Adrenal gland (tissue), 19 donors: Measurements from ENCODE around the gene AHSP. TPM values are rescaled to one million over a fixed set of nuclear protein-coding genes. Genes with fewer than 3 reads are reported as not detected.

Source experiments
- DNase-seq, 7 donors: peaks; one replicate each; pipeline ENCODE4 v3.0.0-alpha.2; 2019 to 2020
- H3K27ac ChIP-seq, 5 donors: fragments of 200-600 bp; sonication (generic) in 4 of 5; 1 replicate in 3 of 5; 2 replicates in 2 of 5; pipeline versions ENCODE4 v1.5.1 to v1.8.0; 2016 to 2020; ENCODE audit warnings: mild to moderate bottlenecking in 1 of 5
- H3K27me3 ChIP-seq: fragments of 200-600 bp; 2 replicates; pipeline ENCODE4 v1.8.0; 2021
- H3K36me3 ChIP-seq, 2 donors: fragments of 200-600 bp; replicated peaks in 1 of 2; 1 replicate in 1 of 2; 2 replicates in 1 of 2; pipeline versions ENCODE4 v1.5.1 to v1.8.0; 2018 to 2022
- H3K4me1 ChIP-seq, 2 donors: fragments of 200-600 bp; replicated peaks in 1 of 2; 1 replicate in 1 of 2; 2 replicates in 1 of 2; pipeline versions ENCODE4 v1.5.1 to v1.8.0; 2018 to 2021
- H3K4me3 ChIP-seq, 4 donors: fragments of 200-600 bp; sonication (generic) in 3 of 4; one replicate each; pipeline ENCODE4 v1.5.1; 2016 to 2018
- H3K9me3 ChIP-seq, 3 donors: fragments of 200-600 bp; sonication (generic) in 1 of 3; replicated peaks in 1 of 3; 1 replicate in 2 of 3; 2 replicates in 1 of 3; pipeline versions ENCODE4 v1.5.1 to v1.8.0; 2016 to 2021
- POLR2A ChIP-seq, 2 donors: fragments of 450-650 bp; IDR thresholded peaks; one replicate each; pipeline ENCODE4 v1.6.1; 2017; ENCODE audit warnings: antibody characterized with exemption in 2 of 2, mild to moderate bottlenecking in 2 of 2, moderate library complexity in 1 of 2
- WGBS, 4 donors: extraction: QIAGEN DNeasy Blood & Tissue Kit in 2 of 4; methylation state at CpG; one replicate each; pipeline versions ENCODE4 v1.1.5 to v1.1.7; 2013 to 2017; 5-methylcytosine and 5-hydroxymethylcytosine counted together
- intact Hi-C, 2 donors: fragments of 100-400 bp; cut with DNase I; formaldehyde crosslinking; loops; one replicate each; pipeline versions ENCODE4 v1.14.1 to v1.15.0; 2022 to 2023
- long read RNA-seq, 10 donors: library from polyadenylated mRNA in 3 of 10; unstranded in 2 of 10; stranded (forward) in 1 of 10; transcript quantifications; one replicate each; pipeline ENCODE4 v2.0.0 and lab custom pipeline, GENCODE V29; 2021 to 2026
- polyA plus RNA-seq, 3 donors: library from polyadenylated mRNA; stranded (reverse); fragments of 200-250 nt in 2 of 3; fragments of 350-450 nt in 1 of 3; fragmentation: Illumina TruSeq in 1 of 3; extraction: RNeasy Lipid Tissue Mini Kit (QIAGEN cat#74804) in 1 of 3; gene quantifications; one replicate each; pipeline ENCODE4 v1.2.3, GENCODE V29; 2013 to 2014
- total RNA-seq, 9 donors: library from RNA; depleted of rRNA in 4 of 9; stranded (reverse); fragments of >200 nt in 4 of 9; fragments of 120-200 nt in 1 of 9; fragmentation: NEBNext Ultra II Directional in 1 of 9; extraction: Animal tissue kit (Norgen Biotek cat#: 25700) in 1 of 9; gene quantifications; one replicate each; pipeline versions ENCODE4 v1.1.0 to v1.2.4, GENCODE V29; 2013 to 2023
- TF ChIP-seq, protein P1 (sequence below), 6 experiments: fragments of 450-650 bp in 4 of 6; fragments of 200-600 bp in 2 of 6; sonication (generic) in 1 of 6; IDR thresholded peaks; 1 replicate in 5 of 6; 2 replicates in 1 of 6; pipeline versions ENCODE4 v1.5.1 to v1.8.0; 2016 to 2021; ENCODE audit warnings: antibody characterized with exemption in 6 of 6, mild to moderate bottlenecking in 2 of 6, moderate library complexity in 1 of 6
- donor health status: healthy with polysubstance abuse.
- donor health status: Bipolar disorder and iron deficiency.
- donor health status: DM: yes; HTN: yes; CAD: no.
- donor health status: DM: no; HTN: no; CAD: no.
- donor health status: DM: no; HTN: no; CAD: no.
- donor health status: DM: yes; HTN: yes; CAD: no.

Gene AHSP
- 10 to 100 TPM in 1 of 9 donors, not detected in 8; 35.0 TPM for total RNA-seq
- polyA plus RNA-seq = not detected
- long read RNA-seq, donor 1, transcript AHSP-201 (3 exons, 524 nt) = major isoform, 13 of 13 reads
- long read RNA-seq, donor 1, partial matches to known transcripts = 0 of 13 reads
- long read RNA-seq, donor 1, other reads (novel, unspliced or antisense) = 0 of 13 reads
- long read RNA-seq, donor 2, transcript AHSP-201 (3 exons, 524 nt) = major isoform, 14 of 14 reads
- long read RNA-seq, donor 2, partial matches to known transcripts = 0 of 14 reads
- long read RNA-seq, donor 2, other reads (novel, unspliced or antisense) = 0 of 14 reads
- long read RNA-seq, donor 3, transcript AHSP-201 (3 exons, 524 nt) = major isoform, 7 of 8 reads
- long read RNA-seq, donor 3, partial matches to known transcripts = 0 of 8 reads
- long read RNA-seq, donor 3, other reads (novel, unspliced or antisense) = 0 of 8 reads
- long read RNA-seq, donor 4 = 0 reads
- long read RNA-seq, donor 5 = 0 reads
- long read RNA-seq, donor 6 = 0 reads
- long read RNA-seq, donor 7, transcript AHSP-201 (3 exons, 524 nt) = major isoform, 5 of 5 reads
- long read RNA-seq, donor 7, partial matches to known transcripts = 0 of 5 reads
- long read RNA-seq, donor 7, other reads (novel, unspliced or antisense) = 0 of 5 reads
- long read RNA-seq, donor 8, transcript AHSP-201 (3 exons, 524 nt) = major isoform, 28 of 28 reads
- long read RNA-seq, donor 8, partial matches to known transcripts = 0 of 28 reads
- long read RNA-seq, donor 8, other reads (novel, unspliced or antisense) = 0 of 28 reads
- long read RNA-seq, donor 9, transcript AHSP-201 (3 exons, 524 nt) = major isoform, 5 of 5 reads
- long read RNA-seq, donor 9, partial matches to known transcripts = 0 of 5 reads
- long read RNA-seq, donor 9, other reads (novel, unspliced or antisense) = 0 of 5 reads
- long read RNA-seq, donor 10, transcript AHSP-201 (3 exons, 524 nt) = major isoform, 19 of 19 reads
- long read RNA-seq, donor 10, partial matches to known transcripts = 0 of 19 reads
- long read RNA-seq, donor 10, other reads (novel, unspliced or antisense) = 0 of 19 reads

GRCh38 chr16:31527734-31528274 is at the start of gene AHSP:
AHSP (plus strand) TSS chr16:31527900; CDS start chr16:31528140, 240 bp downstream.
- peaks cover 9% of the 10 kb centered on the region for H3K27me3 ChIP-seq
- no peak within 1 kb of the TSS for H3K4me3 ChIP-seq
- TF ChIP-seq, protein P1, sequence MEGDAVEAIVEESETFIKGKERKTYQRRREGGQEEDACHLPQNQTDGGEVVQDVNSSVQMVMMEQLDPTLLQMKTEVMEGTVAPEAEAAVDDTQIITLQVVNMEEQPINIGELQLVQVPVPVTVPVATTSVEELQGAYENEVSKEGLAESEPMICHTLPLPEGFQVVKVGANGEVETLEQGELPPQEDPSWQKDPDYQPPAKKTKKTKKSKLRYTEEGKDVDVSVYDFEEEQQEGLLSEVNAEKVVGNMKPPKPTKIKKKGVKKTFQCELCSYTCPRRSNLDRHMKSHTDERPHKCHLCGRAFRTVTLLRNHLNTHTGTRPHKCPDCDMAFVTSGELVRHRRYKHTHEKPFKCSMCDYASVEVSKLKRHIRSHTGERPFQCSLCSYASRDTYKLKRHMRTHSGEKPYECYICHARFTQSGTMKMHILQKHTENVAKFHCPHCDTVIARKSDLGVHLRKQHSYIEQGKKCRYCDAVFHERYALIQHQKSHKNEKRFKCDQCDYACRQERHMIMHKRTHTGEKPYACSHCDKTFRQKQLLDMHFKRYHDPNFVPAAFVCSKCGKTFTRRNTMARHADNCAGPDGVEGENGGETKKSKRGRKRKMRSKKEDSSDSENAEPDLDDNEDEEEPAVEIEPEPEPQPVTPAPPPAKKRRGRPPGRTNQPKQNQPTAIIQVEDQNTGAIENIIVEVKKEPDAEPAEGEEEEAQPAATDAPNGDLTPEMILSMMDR (IDR thresholded peaks at IDR 0.05) = no peak
- no peak for TF ChIP-seq POLR2A (IDR thresholded peaks at IDR 0.05)
- intact Hi-C loops = no loop called here
- H3K27ac ChIP-seq = no peak within 1 kb of the TSS
- no peaks in the 10 kb centered on the region for H3K4me1 ChIP-seq
- no peak for DNase-seq
- no peaks in the 10 kb centered on the region for H3K9me3 ChIP-seq
- H3K36me3 ChIP-seq = no peaks in the 10 kb centered on the region
- 43 to 55% (median 49%) methylated on average over 6 of the region's 6 CpGs for WGBS, 4 donors

DNA sequence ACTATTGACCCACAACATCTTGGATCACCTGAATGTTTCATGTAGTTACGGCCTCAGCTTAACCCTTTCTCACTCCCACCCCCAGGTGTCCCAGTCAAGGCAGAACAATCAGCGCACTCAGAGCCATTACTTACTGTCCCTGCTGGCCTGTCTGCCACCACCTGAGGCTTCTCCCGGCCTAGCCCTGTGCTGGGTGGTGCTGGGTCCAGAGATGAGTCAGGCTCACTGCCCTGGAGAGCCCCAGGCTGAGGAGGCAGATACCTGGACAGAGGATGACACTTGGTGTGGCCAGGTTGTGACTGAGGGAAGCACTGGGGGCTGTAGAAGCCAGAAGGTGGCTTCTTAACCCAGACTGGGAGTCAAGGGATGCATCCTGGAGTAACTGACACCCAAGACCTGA is 48.7 kb upstream of the AHSP start:
- no peak overlapping the region for H3K4me3 ChIP-seq
- peaks cover 0 to 17% of the 10 kb centered on the region in 2 donors for H3K36me3 ChIP-seq
- no peaks in the 10 kb centered on the region for H3K27me3 ChIP-seq
- H3K4me1 ChIP-seq = peaks cover 0 to 11% of the 10 kb centered on the region in 2 donors
- TF ChIP-seq, protein P1 (IDR thresholded peaks at IDR 0.05) = no peak
- no peak for TF ChIP-seq POLR2A (IDR thresholded peaks at IDR 0.05)
- WGBS, 4 donors = 83 to 90% (median 88%) methylated on average over 3 of the region's 3 CpGs
- no peak for DNase-seq
- H3K9me3 ChIP-seq = no peaks in the 10 kb centered on the region
- H3K27ac ChIP-seq = no peak overlapping the region
- intact Hi-C loops = loop anchor here in 1 of 2 donors (10.0 kb wide), 1 partner anchor 226 kb away; no protein-coding TSS in a partner anchor

DNA sequence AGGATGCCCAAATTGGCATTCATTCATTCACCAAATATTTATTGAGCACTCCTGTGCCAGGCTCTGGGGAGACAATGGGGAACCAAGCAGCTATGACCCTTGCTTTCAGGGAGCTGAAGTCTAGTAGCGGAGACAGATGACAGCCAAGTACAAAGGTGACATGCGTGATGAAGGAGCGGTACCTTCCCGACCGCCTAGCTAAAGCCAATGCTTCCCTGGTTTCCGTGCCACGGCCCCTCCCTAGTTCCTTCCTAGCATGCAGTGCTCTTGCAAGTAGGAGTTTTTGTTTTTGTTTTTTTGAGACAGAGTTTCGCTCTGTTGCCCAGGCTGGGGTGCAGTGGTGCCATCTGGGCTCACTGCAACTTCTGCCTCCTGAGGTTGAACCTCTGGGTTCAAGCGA is 47.9 kb upstream of the AHSP start:
- no peak for TF ChIP-seq POLR2A (IDR thresholded peaks at IDR 0.05)
- TF ChIP-seq, protein P1 (IDR thresholded peaks at IDR 0.05) = no peak
- Histone ChIP-seq H3K27me3 (no peaks in the 10 kb centered on the region), H3K4me1 (peaks cover 0 to 11% of the 10 kb centered on the region in 2 donors), H3K27ac (no peak overlapping the region), H3K9me3 (no peaks in the 10 kb centered on the region), H3K36me3 (peaks cover 0 to 11% of the 10 kb centered on the region in 2 donors), H3K4me3 (no peak overlapping the region)
- intact Hi-C loops = loop anchor here (10.0 kb wide), 2 partner anchors 225 to 235 kb away; a partner anchor contains a TSS
- WGBS, 4 donors = 82 to 88% (median 85%) methylated on average over 9 of the region's 9 CpGs
- DNase-seq = no peak
